ENCODE measurements around the gene WBP2. TPM values are rescaled to one million over a fixed set of nuclear protein-coding genes. Genes with fewer than 3 reads are reported as not detected.

The WBP2 gene
- total and polyA plus RNA-seq, 2 of the 8 experiments (the other 6 are each of a cell fraction or from before 2014, with no cell fraction given), result 48.2 to 71.2 TPM

GRCh38 chr17:75803883-75804282 is 51.3 kb downstream of the WBP2 start (continued):
- TF ChIP-seq, protein P1, sequence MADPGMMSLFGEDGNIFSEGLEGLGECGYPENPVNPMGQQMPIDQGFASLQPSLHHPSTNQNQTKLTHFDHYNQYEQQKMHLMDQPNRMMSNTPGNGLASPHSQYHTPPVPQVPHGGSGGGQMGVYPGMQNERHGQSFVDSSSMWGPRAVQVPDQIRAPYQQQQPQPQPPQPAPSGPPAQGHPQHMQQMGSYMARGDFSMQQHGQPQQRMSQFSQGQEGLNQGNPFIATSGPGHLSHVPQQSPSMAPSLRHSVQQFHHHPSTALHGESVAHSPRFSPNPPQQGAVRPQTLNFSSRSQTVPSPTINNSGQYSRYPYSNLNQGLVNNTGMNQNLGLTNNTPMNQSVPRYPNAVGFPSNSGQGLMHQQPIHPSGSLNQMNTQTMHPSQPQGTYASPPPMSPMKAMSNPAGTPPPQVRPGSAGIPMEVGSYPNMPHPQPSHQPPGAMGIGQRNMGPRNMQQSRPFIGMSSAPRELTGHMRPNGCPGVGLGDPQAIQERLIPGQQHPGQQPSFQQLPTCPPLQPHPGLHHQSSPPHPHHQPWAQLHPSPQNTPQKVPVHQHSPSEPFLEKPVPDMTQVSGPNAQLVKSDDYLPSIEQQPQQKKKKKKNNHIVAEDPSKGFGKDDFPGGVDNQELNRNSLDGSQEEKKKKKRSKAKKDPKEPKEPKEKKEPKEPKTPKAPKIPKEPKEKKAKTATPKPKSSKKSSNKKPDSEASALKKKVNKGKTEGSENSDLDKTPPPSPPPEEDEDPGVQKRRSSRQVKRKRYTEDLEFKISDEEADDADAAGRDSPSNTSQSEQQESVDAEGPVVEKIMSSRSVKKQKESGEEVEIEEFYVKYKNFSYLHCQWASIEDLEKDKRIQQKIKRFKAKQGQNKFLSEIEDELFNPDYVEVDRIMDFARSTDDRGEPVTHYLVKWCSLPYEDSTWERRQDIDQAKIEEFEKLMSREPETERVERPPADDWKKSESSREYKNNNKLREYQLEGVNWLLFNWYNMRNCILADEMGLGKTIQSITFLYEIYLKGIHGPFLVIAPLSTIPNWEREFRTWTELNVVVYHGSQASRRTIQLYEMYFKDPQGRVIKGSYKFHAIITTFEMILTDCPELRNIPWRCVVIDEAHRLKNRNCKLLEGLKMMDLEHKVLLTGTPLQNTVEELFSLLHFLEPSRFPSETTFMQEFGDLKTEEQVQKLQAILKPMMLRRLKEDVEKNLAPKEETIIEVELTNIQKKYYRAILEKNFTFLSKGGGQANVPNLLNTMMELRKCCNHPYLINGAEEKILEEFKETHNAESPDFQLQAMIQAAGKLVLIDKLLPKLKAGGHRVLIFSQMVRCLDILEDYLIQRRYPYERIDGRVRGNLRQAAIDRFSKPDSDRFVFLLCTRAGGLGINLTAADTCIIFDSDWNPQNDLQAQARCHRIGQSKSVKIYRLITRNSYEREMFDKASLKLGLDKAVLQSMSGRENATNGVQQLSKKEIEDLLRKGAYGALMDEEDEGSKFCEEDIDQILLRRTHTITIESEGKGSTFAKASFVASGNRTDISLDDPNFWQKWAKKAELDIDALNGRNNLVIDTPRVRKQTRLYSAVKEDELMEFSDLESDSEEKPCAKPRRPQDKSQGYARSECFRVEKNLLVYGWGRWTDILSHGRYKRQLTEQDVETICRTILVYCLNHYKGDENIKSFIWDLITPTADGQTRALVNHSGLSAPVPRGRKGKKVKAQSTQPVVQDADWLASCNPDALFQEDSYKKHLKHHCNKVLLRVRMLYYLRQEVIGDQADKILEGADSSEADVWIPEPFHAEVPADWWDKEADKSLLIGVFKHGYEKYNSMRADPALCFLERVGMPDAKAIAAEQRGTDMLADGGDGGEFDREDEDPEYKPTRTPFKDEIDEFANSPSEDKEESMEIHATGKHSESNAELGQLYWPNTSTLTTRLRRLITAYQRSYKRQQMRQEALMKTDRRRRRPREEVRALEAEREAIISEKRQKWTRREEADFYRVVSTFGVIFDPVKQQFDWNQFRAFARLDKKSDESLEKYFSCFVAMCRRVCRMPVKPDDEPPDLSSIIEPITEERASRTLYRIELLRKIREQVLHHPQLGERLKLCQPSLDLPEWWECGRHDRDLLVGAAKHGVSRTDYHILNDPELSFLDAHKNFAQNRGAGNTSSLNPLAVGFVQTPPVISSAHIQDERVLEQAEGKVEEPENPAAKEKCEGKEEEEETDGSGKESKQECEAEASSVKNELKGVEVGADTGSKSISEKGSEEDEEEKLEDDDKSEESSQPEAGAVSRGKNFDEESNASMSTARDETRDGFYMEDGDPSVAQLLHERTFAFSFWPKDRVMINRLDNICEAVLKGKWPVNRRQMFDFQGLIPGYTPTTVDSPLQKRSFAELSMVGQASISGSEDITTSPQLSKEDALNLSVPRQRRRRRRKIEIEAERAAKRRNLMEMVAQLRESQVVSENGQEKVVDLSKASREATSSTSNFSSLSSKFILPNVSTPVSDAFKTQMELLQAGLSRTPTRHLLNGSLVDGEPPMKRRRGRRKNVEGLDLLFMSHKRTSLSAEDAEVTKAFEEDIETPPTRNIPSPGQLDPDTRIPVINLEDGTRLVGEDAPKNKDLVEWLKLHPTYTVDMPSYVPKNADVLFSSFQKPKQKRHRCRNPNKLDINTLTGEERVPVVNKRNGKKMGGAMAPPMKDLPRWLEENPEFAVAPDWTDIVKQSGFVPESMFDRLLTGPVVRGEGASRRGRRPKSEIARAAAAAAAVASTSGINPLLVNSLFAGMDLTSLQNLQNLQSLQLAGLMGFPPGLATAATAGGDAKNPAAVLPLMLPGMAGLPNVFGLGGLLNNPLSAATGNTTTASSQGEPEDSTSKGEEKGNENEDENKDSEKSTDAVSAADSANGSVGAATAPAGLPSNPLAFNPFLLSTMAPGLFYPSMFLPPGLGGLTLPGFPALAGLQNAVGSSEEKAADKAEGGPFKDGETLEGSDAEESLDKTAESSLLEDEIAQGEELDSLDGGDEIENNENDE (IDR thresholded peaks at IDR 0.05; ENCODE audit: insufficient replicate concordance, low read length), result no peak
- TF ChIP-seq PHF8 (conservative IDR thresholded peaks at IDR 0.05; ENCODE audit: low read depth, low read length) (no peak), TAF7 (optimal IDR thresholded peaks at IDR 0.05; ENCODE audit: borderline replicate concordance, low read depth, low read length) (no peak), TCF12 (IDR thresholded peaks at IDR 0.05; ENCODE audit: low read depth, low read length) (no peak), CREB1 (IDR thresholded peaks at IDR 0.05) (no peak), MAFK (IDR thresholded peaks at IDR 0.05; ENCODE audit: low read depth, low read length) (no peak), RNF2 (IDR thresholded peaks at IDR 0.05; ENCODE audit: borderline replicate concordance, low read depth, low read length, missing control alignments, poor library complexity, severe bottlenecking) (no peak), SP1 (IDR thresholded peaks at IDR 0.05; ENCODE audit: low read depth, low read length) (no peak), POU5F1 (IDR thresholded peaks at IDR 0.05; ENCODE audit: low read depth, low read length) (no peak), TBP (IDR thresholded peaks at IDR 0.05; ENCODE audit: low read depth, low read length) (no peak), YY1 (IDR thresholded peaks at IDR 0.05; ENCODE audit: low read depth, low read length) (no peak)
- TF ChIP-seq, protein P2, sequence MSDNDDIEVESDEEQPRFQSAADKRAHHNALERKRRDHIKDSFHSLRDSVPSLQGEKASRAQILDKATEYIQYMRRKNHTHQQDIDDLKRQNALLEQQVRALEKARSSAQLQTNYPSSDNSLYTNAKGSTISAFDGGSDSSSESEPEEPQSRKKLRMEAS (IDR thresholded peaks at IDR 0.05), result no peak
